ENCODE results near the gene RTN4RL2.

DNA sequence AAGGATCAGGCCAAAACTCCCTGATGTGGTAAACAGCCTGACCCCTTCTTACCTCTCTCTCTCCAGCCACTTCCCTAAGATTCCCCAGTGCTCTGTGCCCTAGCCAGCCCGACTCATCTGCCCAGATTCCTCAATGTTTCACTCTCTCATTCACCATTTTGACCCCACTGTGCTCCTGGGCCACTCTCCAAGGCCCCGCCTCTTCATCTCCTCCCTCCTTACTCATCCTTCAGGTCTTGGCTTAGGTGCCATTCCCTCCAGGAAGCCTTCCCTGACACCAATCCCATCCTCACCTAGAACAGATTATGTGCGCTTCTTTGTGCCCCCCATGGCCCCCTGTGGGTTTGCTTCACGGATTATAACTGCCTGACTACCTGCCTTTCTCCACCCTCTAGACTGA lies 46.6 kb upstream of the RTN4RL2 start:
- no peak for TF ChIP-seq CTCF (IDR thresholded peaks at IDR 0.05 in 4 of 5, conservative IDR thresholded peaks at IDR 0.05 in 1 of 5)
- TF ChIP-seq POLR2A (IDR thresholded peaks at IDR 0.05), result no peak
